ENCODE data around the gene CXCL9.

The CXCL9 gene

GRCh38 chr4:76036855-76037254 is 29.5 kb upstream of the CXCL9 start:
- DNase-seq (ENCODE audit: extremely low read depth, insufficient read length): no peak
- TF ChIP-seq CTCF (IDR thresholded peaks at IDR 0.05; ENCODE audit: insufficient read depth, low read length, poor library complexity, severe bottlenecking): no peak
- Histone ChIP-seq H3K27me3 (replicated peaks; ENCODE audit: control insufficient read depth, insufficient read depth, low read length) (no peaks in the 10 kb centered on the region; the same call in 1 of the 2 replicates), H3K4me3 (replicated peaks; ENCODE audit: low read depth, low read length) (no peak overlapping the region), H3K36me3 (ENCODE audit: control insufficient read depth, insufficient read depth, low read length) (no peaks in the 10 kb centered on the region)

GRCh38 chr4:76035799-76036380 is 28.6 kb upstream of the CXCL9 start, which contains the start of gene CXCL11:
Gene CXCL11 (minus strand): TSS chr4:76036070. CDS start chr4:76035987, 83 bp downstream.
- Histone ChIP-seq H3K27me3 (replicated peaks; ENCODE audit: control insufficient read depth, insufficient read depth, low read length) (no peaks in the 10 kb centered on the region; the same call in 1 of the 2 replicates), H3K4me3 (replicated peaks; ENCODE audit: low read depth, low read length) (no peak within 1 kb of the TSS), H3K36me3 (ENCODE audit: control insufficient read depth, insufficient read depth, low read length) (no peaks in the 10 kb centered on the region)
- no peak for TF ChIP-seq CTCF (IDR thresholded peaks at IDR 0.05; ENCODE audit: insufficient read depth, low read length, poor library complexity, severe bottlenecking)
- DNase-seq (ENCODE audit: extremely low read depth, insufficient read length): no peak

GRCh38 chr4:76035141-76035540 is 27.8 kb upstream of the CXCL9 start:
- no peak for DNase-seq (ENCODE audit: extremely low read depth, insufficient read length)

GRCh38 chr4:76029300-76029699 is 22.0 kb upstream of the CXCL9 start:
- Histone ChIP-seq H3K4me3 (replicated peaks; ENCODE audit: low read depth, low read length) (no peak overlapping the region), H3K36me3 (ENCODE audit: control insufficient read depth, insufficient read depth, low read length) (no peaks in the 10 kb centered on the region), H3K27me3 (replicated peaks; ENCODE audit: control insufficient read depth, insufficient read depth, low read length) (no peaks in the 10 kb centered on the region)
- TF ChIP-seq CTCF (IDR thresholded peaks at IDR 0.05; ENCODE audit: insufficient read depth, low read length, poor library complexity, severe bottlenecking): no peak
- no peak for DNase-seq (ENCODE audit: extremely low read depth, insufficient read length)

More at GRCh38 chr4:76035141-76035540, 27.8 kb upstream of the CXCL9 start:
- TF ChIP-seq CTCF (IDR thresholded peaks at IDR 0.05; ENCODE audit: insufficient read depth, low read length, poor library complexity, severe bottlenecking): no peak
- H3K36me3 ChIP-seq (ENCODE audit: control insufficient read depth, insufficient read depth, low read length): no peaks in the 10 kb centered on the region
- no peak overlapping the region for H3K4me3 ChIP-seq (replicated peaks; ENCODE audit: low read depth, low read length)
- no peaks in the 10 kb centered on the region for H3K27me3 ChIP-seq (replicated peaks; ENCODE audit: control insufficient read depth, insufficient read depth, low read length)

- TF ChIP-seq CTCF (IDR thresholded peaks at IDR 0.05; ENCODE audit: insufficient read depth, low read length, poor library complexity, severe bottlenecking): no peak
- no peaks in the 10 kb centered on the region for H3K36me3 ChIP-seq (ENCODE audit: control insufficient read depth, insufficient read depth, low read length)
- no peaks in the 10 kb centered on the region for H3K27me3 ChIP-seq (replicated peaks; ENCODE audit: control insufficient read depth, insufficient read depth, low read length)
- H3K4me3 ChIP-seq (replicated peaks; ENCODE audit: low read depth, low read length): no peak overlapping the region
- DNase-seq (ENCODE audit: extremely low read depth, insufficient read length): no peak
Observed at GRCh38 chr4:76028350-76028765, 21.0 kb upstream of the CXCL9 start.

GRCh38 chr4:76024065-76024464 is 16.8 kb upstream of the CXCL9 start:
- no peak for TF ChIP-seq CTCF (IDR thresholded peaks at IDR 0.05; ENCODE audit: insufficient read depth, low read length, poor library complexity, severe bottlenecking)
- no peaks in the 10 kb centered on the region for H3K27me3 ChIP-seq (replicated peaks; ENCODE audit: control insufficient read depth, insufficient read depth, low read length)
- H3K4me3 ChIP-seq (replicated peaks; ENCODE audit: low read depth, low read length): no peak overlapping the region
- no peak for DNase-seq (ENCODE audit: extremely low read depth, insufficient read length)
- H3K36me3 ChIP-seq (ENCODE audit: control insufficient read depth, insufficient read depth, low read length): no peaks in the 10 kb centered on the region
